Stimulated activated CD4-positive, alpha-beta T cell treated with anti-CD3 and anti-CD28 coated beads, Interleukin-1b, Interleukin-23, amount 100 ng/mL, for 1 hour (primary cell): Measurements from ENCODE around the gene SAMMSON.

Experiments
- DNase-seq, 2 donors: peaks; one replicate each; pipeline ENCODE4 v3.0.0-alpha.2; 2020; ENCODE audit warnings: low read depth in 2 of 2

The SAMMSON gene

GRCh38 chr3:69999140-70000027 is at the start of gene SAMMSON:
Gene SAMMSON (plus strand): TSS chr3:69999733.
- no peak for DNase-seq

GRCh38 chr3:69951616-69952015 is 47.9 kb upstream of the SAMMSON start:
- DNase-seq, result no peak

GRCh38 chr3:69959581-69959980 is 40.0 kb upstream of the SAMMSON start:
- no peak for DNase-seq

- no peak for DNase-seq
Measured at GRCh38 chr3:69961706-69962439, 37.7 kb upstream of the SAMMSON start.

GRCh38 chr3:69963643-69964042 is 35.9 kb upstream of the SAMMSON start:
- no peak for DNase-seq

- no peak for DNase-seq
Measured at GRCh38 chr3:69967156-69967555, 32.4 kb upstream of the SAMMSON start.

- no peak for DNase-seq
Measured at GRCh38 chr3:69970827-69971226, 28.7 kb upstream of the SAMMSON start.

- no peak for DNase-seq
Measured at GRCh38 chr3:69972672-69973071, 26.9 kb upstream of the SAMMSON start.

GRCh38 chr3:69976021-69976420 is 23.5 kb upstream of the SAMMSON start:
- DNase-seq, result no peak

- DNase-seq, result no peak
Measured at GRCh38 chr3:69983546-69984265, 15.8 kb upstream of the SAMMSON start.

- no peak for DNase-seq
Measured at GRCh38 chr3:69985266-69985665, 14.3 kb upstream of the SAMMSON start.

- no peak for DNase-seq
Measured at GRCh38 chr3:69986419-69986818, 13.1 kb upstream of the SAMMSON start.

GRCh38 chr3:69987833-69988232 is 11.7 kb upstream of the SAMMSON start:
- no peak for DNase-seq

- no peak for DNase-seq
Measured at GRCh38 chr3:69993757-69994156, 5.8 kb upstream of the SAMMSON start.

GRCh38 chr3:69994919-69995318 is 4.6 kb upstream of the SAMMSON start:
- no peak for DNase-seq

GRCh38 chr3:69997631-69998307 is 1.8 kb upstream of the SAMMSON start:
- DNase-seq, result no peak

- DNase-seq, result no peak
Measured at GRCh38 chr3:69998759-69999139, 784 bp upstream of the SAMMSON start.

- DNase-seq, result no peak
Measured at GRCh38 chr3:70000028-70000410, 486 bp downstream of the SAMMSON start.

GRCh38 chr3:70000563-70001081 is 1.1 kb downstream of the SAMMSON start:
- DNase-seq, result no peak

- DNase-seq, result no peak
Measured at GRCh38 chr3:70003119-70003518, 3.6 kb downstream of the SAMMSON start.

GRCh38 chr3:70006089-70006488 is 6.6 kb downstream of the SAMMSON start:
- no peak for DNase-seq

GRCh38 chr3:70010346-70010745 is 10.8 kb downstream of the SAMMSON start:
- DNase-seq, result no peak
